Neuronal stem cell (in vitro differentiated cells): ENCODE measurements around the gene SYT9.
A peak's percentile ranks its signal among the peaks of the same experiment; 100 is the strongest.

Experiments
- DNase-seq: peaks from one replicate; pipeline ENCODE4 v3.0.0-alpha.2; 2013; ENCODE audit warnings: low spot score
- H2AFZ ChIP-seq: one replicate; pipeline ENCODE4 v1.6.1; 2013; ENCODE audit warnings: mild to moderate bottlenecking, low read length, inconsistent platforms
- H2AK5ac ChIP-seq: 2 replicates; pipeline ENCODE4 v1.6.1; 2013; ENCODE audit warnings: low read depth, mild to moderate bottlenecking, inconsistent platforms, low read length, moderate library complexity, mixed read lengths
- H2BK120ac ChIP-seq: 2 replicates; pipeline ENCODE4 v1.6.1; 2013; ENCODE audit warnings: low read depth, mild to moderate bottlenecking, inconsistent platforms, low read length, moderate library complexity, mixed read lengths
- H2BK12ac ChIP-seq: one replicate; pipeline ENCODE4 v1.6.1; 2013; ENCODE audit warnings: low read length, inconsistent platforms
- H2BK15ac ChIP-seq: 2 replicates; pipeline ENCODE4 v1.6.1; 2013; ENCODE audit warnings: mild to moderate bottlenecking, low read length, inconsistent platforms, mixed read lengths
- H2BK5ac ChIP-seq: one replicate; pipeline ENCODE4 v1.6.1; 2013; ENCODE audit warnings: inconsistent platforms, mild to moderate bottlenecking, low read length, moderate library complexity
- H3K14ac ChIP-seq: one replicate; pipeline ENCODE4 v1.6.1; 2013; ENCODE audit warnings: low read length, inconsistent platforms
- H3K18ac ChIP-seq: 2 replicates; pipeline ENCODE4 v1.6.1; 2013; ENCODE audit warnings: low read length, inconsistent platforms
- H3K23ac ChIP-seq: 2 replicates; pipeline ENCODE4 v1.6.1; 2013; ENCODE audit warnings: low read depth, mild to moderate bottlenecking, mixed read lengths, low read length, inconsistent platforms; ENCODE audit not compliant: poor library complexity
- H3K27ac ChIP-seq: replicated peaks from 3 replicates; pipeline ENCODE4 v1.5.1; 2013; ENCODE audit warnings: low read length, inconsistent platforms
- H3K27me3 ChIP-seq, 3 experiments: 2 replicates each; pipeline ENCODE4 v1.6.1; 2013; ENCODE audit warnings: low read length in 3 of 3, mild to moderate bottlenecking in 2 of 3, inconsistent platforms in 1 of 3, low read depth in 1 of 3, mixed read lengths in 1 of 3, moderate library complexity in 1 of 3; ENCODE audit not compliant: control insufficient read depth in 3 of 3, insufficient read depth in 3 of 3
- H3K36me3 ChIP-seq, 2 donors: replicated peaks in 1 of 2; 2 replicates each; pipeline ENCODE4 v1.6.1; 2013; ENCODE audit warnings: low read length in 2 of 2; ENCODE audit not compliant: control insufficient read depth in 2 of 2, insufficient read depth in 2 of 2
- H3K4ac ChIP-seq: 2 replicates; pipeline ENCODE4 v1.6.1; 2013; ENCODE audit warnings: inconsistent platforms, mild to moderate bottlenecking, low read length, moderate library complexity
- H3K4me1 ChIP-seq, 2 donors: 1 replicate in 1 of 2; 2 replicates in 1 of 2; pipeline ENCODE4 v1.6.1; 2013; ENCODE audit warnings: low read length in 2 of 2, low read depth in 1 of 2; ENCODE audit not compliant: control insufficient read depth in 2 of 2, insufficient read depth in 1 of 2
- H3K4me2 ChIP-seq: one replicate; pipeline ENCODE4 v1.6.1; 2013; ENCODE audit warnings: mild to moderate bottlenecking, low read length, inconsistent platforms; ENCODE audit not compliant: insufficient read depth, poor library complexity, severe bottlenecking
- H3K4me3 ChIP-seq, 2 donors: 2 replicates each; pipeline ENCODE4 v1.5.1; 2013; ENCODE audit warnings: low read length in 2 of 2, mild to moderate bottlenecking in 2 of 2, inconsistent platforms in 1 of 2, moderate library complexity in 1 of 2
- H3K79me1 ChIP-seq: one replicate; pipeline ENCODE4 v1.6.1; 2013; ENCODE audit warnings: low read depth, mild to moderate bottlenecking, inconsistent platforms, low read length, moderate library complexity
- H3K9ac ChIP-seq: one replicate; pipeline ENCODE4 v1.6.1; 2013; ENCODE audit warnings: mild to moderate bottlenecking, low read depth, low read length, inconsistent platforms; ENCODE audit not compliant: poor library complexity
- H3K9me3 ChIP-seq, 2 donors: replicated peaks in 1 of 2; 2 replicates each; pipeline versions ENCODE3 to v1.6.1; 2013; ENCODE audit warnings: low read length in 2 of 2, mild to moderate bottlenecking in 2 of 2, inconsistent platforms in 1 of 2, low read depth in 1 of 2, mixed read lengths in 1 of 2, moderate library complexity in 1 of 2; ENCODE audit not compliant: control insufficient read depth in 2 of 2, insufficient read depth in 1 of 2
- H4K8ac ChIP-seq: one replicate; pipeline ENCODE4 v1.6.1; 2013; ENCODE audit warnings: low read depth, mild to moderate bottlenecking, inconsistent platforms, low read length, moderate library complexity
- H4K91ac ChIP-seq: one replicate; pipeline ENCODE4 v1.6.1; 2013; ENCODE audit warnings: low read length, low read depth, mild to moderate bottlenecking, inconsistent platforms; ENCODE audit not compliant: poor library complexity
- WGBS, 2 donors: extraction: QIAGEN DNeasy Blood & Tissue Kit; methylation state at CpG; one replicate each; pipeline ENCODE4 v1.1.7; 2013; ENCODE audit warnings: missing lambda C conversion rate in 2 of 2, mixed read lengths in 1 of 2; ENCODE audit not compliant: insufficient read length in 2 of 2, insufficient replicate concordance in 1 of 2; ENCODE audit errors: extremely low coverage in 2 of 2; 5-methylcytosine and 5-hydroxymethylcytosine counted together

Gene SYT9

GRCh38 chr11:7245341-7245740 lies 6.4 kb upstream of the SYT9 start:
- Histone ChIP-seq H3K9ac (no peak overlapping the region), H3K27ac (no peak overlapping the region), H3K4me1 (no peaks in the 10 kb centered on the region), H4K8ac (no peak overlapping the region), H3K79me1 (no peaks in the 10 kb centered on the region), H3K23ac (no peak overlapping the region), H2AK5ac (no peak overlapping the region), H3K27me3 (peaks cover 0 to 11% (median 4%) of the 10 kb centered on the region in 3 experiments), H3K36me3 (no peaks in the 10 kb centered on the region), H3K18ac (no peak overlapping the region), H3K14ac (no peak overlapping the region), H2BK12ac (no peak overlapping the region), H3K4me2 (no peak overlapping the region), H2BK120ac (no peak overlapping the region), H2BK15ac (no peak overlapping the region), H3K4ac (no peak overlapping the region), H4K91ac (no peak overlapping the region), H3K4me3 (no peak overlapping the region), H2BK5ac (no peak overlapping the region), H3K9me3 (no peaks in the 10 kb centered on the region), H2AFZ (no peak overlapping the region)
- DNase-seq, result no peak
- WGBS, 2 donors, result no CpG with 5 or more reads among the region's 3 CpGs

- WGBS, 2 donors, result no CpG with 5 or more reads among the region's 1 CpG
- no peak overlapping the region for H2AK5ac ChIP-seq
- H2BK15ac ChIP-seq, result no peak overlapping the region
- no peak overlapping the region for H3K4ac ChIP-seq
- no peak overlapping the region for H2BK12ac ChIP-seq
- no peak overlapping the region for H4K91ac ChIP-seq
- no peak overlapping the region for H3K14ac ChIP-seq
- no peak overlapping the region for H3K4me3 ChIP-seq
- no peak overlapping the region for H3K27ac ChIP-seq
- no peak for DNase-seq
- H2BK5ac ChIP-seq, result no peak overlapping the region
- no peak overlapping the region for H3K4me2 ChIP-seq
- H3K18ac ChIP-seq, result no peak overlapping the region
- H2AFZ ChIP-seq, result no peak overlapping the region
- no peaks in the 10 kb centered on the region for H3K79me1 ChIP-seq
- H2BK120ac ChIP-seq, result no peak overlapping the region
- H3K9me3 ChIP-seq, result no peaks in the 10 kb centered on the region
- no peak overlapping the region for H4K8ac ChIP-seq
- peaks cover 0 to 19% (median 8%) of the 10 kb centered on the region in 3 experiments for H3K27me3 ChIP-seq
- H3K9ac ChIP-seq, result no peak overlapping the region
- no peak overlapping the region for H3K23ac ChIP-seq
- H3K36me3 ChIP-seq, result no peaks in the 10 kb centered on the region
- no peaks in the 10 kb centered on the region for H3K4me1 ChIP-seq
Measured at GRCh38 chr11:7246179-7246578, 5.5 kb upstream of the SYT9 start.

GRCh38 chr11:7250166-7250565 lies 1.5 kb upstream of the SYT9 start:
- no peak overlapping the region for H3K4me2 ChIP-seq
- no peak overlapping the region for H3K23ac ChIP-seq
- H3K79me1 ChIP-seq, result no peaks in the 10 kb centered on the region
- peaks cover 0 to 6% of the 10 kb centered on the region in 2 donors for H3K4me1 ChIP-seq
- H2BK12ac ChIP-seq, result no peak overlapping the region
- no peak overlapping the region for H2BK15ac ChIP-seq
- no peak overlapping the region for H3K4ac ChIP-seq
- H2AK5ac ChIP-seq, result no peak overlapping the region
- H2AFZ ChIP-seq, result no peak overlapping the region
- no peak overlapping the region for H3K27ac ChIP-seq
- no peak overlapping the region for H2BK120ac ChIP-seq
- H3K36me3 ChIP-seq, result no peaks in the 10 kb centered on the region
- no peak overlapping the region for H4K91ac ChIP-seq
- H3K14ac ChIP-seq, result no peak overlapping the region
- no peak overlapping the region for H4K8ac ChIP-seq
- no CpG with 5 or more reads among the region's 3 CpGs for WGBS, 2 donors
- DNase-seq, result no peak
- no peaks in the 10 kb centered on the region for H3K9me3 ChIP-seq
- H3K4me3 ChIP-seq, result no peak overlapping the region
- H3K18ac ChIP-seq, result no peak overlapping the region
- H3K9ac ChIP-seq, result no peak overlapping the region
- H2BK5ac ChIP-seq, result no peak overlapping the region
- H3K27me3 ChIP-seq, result peaks cover 0 to 56% (median 18%) of the 10 kb centered on the region in 3 experiments

- H4K8ac ChIP-seq, result no peak overlapping the region
- peak; percentile 8 for DNase-seq
- no peaks in the 10 kb centered on the region for H3K9me3 ChIP-seq
- peak overlapping the region; percentile 5 for H3K18ac ChIP-seq
- no peak overlapping the region for H3K9ac ChIP-seq
- H4K91ac ChIP-seq, result no peak overlapping the region
- peak overlapping the region; percentile 99 for H2AFZ ChIP-seq
- H3K36me3 ChIP-seq, result no peaks in the 10 kb centered on the region
- H2BK15ac ChIP-seq, result peak overlapping the region; percentile 72
- H3K14ac ChIP-seq, result no peak overlapping the region
- H2BK12ac ChIP-seq, result no peak overlapping the region
- no peak overlapping the region for H3K4ac ChIP-seq
- no peak overlapping the region for H2BK5ac ChIP-seq
- no peaks in the 10 kb centered on the region for H3K79me1 ChIP-seq
- no peak overlapping the region for H2AK5ac ChIP-seq
- peaks cover 0 to 6% of the 10 kb centered on the region in 2 donors for H3K4me1 ChIP-seq
- no CpG with 5 or more reads among the region's 28 CpGs for WGBS, 2 donors
- H3K27ac ChIP-seq, result no peak overlapping the region
- H3K23ac ChIP-seq, result no peak overlapping the region
- H3K27me3 ChIP-seq, result peaks cover 0 to 65% (median 18%) of the 10 kb centered on the region in 3 experiments
- peak overlapping the region; percentile 100 for H3K4me2 ChIP-seq
- peak overlapping the region; percentile 48 to 93 for H3K4me3 ChIP-seq
- H2BK120ac ChIP-seq, result no peak overlapping the region
Measured at GRCh38 chr11:7251487-7251835, 243 bp upstream of the SYT9 start.
